ENCODE measurements around the gene TBC1D1.

TBC1D1 gene

DNA sequence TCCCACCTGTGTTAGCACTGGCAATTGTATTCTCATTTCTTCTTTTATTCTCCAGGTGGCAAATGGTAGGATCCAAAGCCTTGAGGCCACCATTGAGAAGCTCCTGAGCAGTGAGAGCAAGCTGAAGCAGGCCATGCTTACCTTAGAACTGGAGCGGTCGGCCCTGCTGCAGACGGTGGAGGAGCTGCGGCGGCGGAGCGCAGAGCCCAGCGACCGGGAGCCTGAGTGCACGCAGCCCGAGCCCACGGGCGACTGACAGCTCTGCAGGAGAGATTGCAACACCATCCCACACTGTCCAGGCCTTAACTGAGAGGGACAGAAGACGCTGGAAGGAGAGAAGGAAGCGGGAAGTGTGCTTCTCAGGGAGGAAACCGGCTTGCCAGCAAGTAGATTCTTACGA lies 246.2 kb downstream of the TBC1D1 start:
- Histone ChIP-seq H2BK120ac (ENCODE audit: low read depth, low read length) (no peak overlapping the region), H2AFZ (ENCODE audit: low read depth, low read length) (no peak overlapping the region), H3K27ac (ENCODE audit: low read length, poor library complexity, severe bottlenecking) (no peak overlapping the region), H3K18ac (ENCODE audit: low read depth in 1 of 2, low read length in 2 of 2) (no peak overlapping the region), H3K23ac (ENCODE audit: low read length in 2 of 2) (no peak overlapping the region), H3K9ac (ENCODE audit: low read length) (no peak overlapping the region), H3K4me2 (ENCODE audit: low read length, poor library complexity, severe bottlenecking) (no peak overlapping the region), H2BK15ac (ENCODE audit: low read depth, poor library complexity, severe bottlenecking) (no peak overlapping the region), H4K8ac (ENCODE audit: low read length) (no peak overlapping the region), H3K14ac (ENCODE audit: low read length in 2 of 2) (no peak overlapping the region), H4K91ac (ENCODE audit: low read length) (no peak overlapping the region), H2BK12ac (ENCODE audit: low read length in 2 of 2) (no peak overlapping the region), H3K4me1 (ENCODE audit: control insufficient read depth, insufficient read depth, low read depth, low read length) (peaks cover 6% of the 10 kb centered on the region), H3K9me3 (ENCODE audit: control insufficient read depth, low read length) (no peaks in the 10 kb centered on the region), H3K36me3 (ENCODE audit: control insufficient read depth in 1 of 2, insufficient read depth in 2 of 2, low read depth in 1 of 2, low read length in 2 of 2) (peaks cover 16 to 22% of the 10 kb centered on the region in 2 experiments), H2BK5ac (ENCODE audit: low read depth, low read length, poor library complexity, severe bottlenecking) (no peak overlapping the region), H2AK5ac (ENCODE audit: low read length, severe bottlenecking) (no peak overlapping the region), H3K4ac (ENCODE audit: low read depth in 1 of 2, low read length in 2 of 2) (no peak overlapping the region), H3K27me3 (ENCODE audit: control insufficient read depth in 1 of 2, insufficient read depth in 1 of 2, low read length in 2 of 2) (no peaks in the 10 kb centered on the region), H3K4me3 (ENCODE audit: insufficient read depth in 1 of 2, low read depth in 1 of 2, low read length in 2 of 2) (no peak overlapping the region), H3K79me1 (replicated peaks; ENCODE audit: low read length, poor library complexity, severe bottlenecking) (peaks cover 1% of the 10 kb centered on the region)
- WGBS: 95% methylated on average over 14 of the region's 17 CpGs
- DNase-seq: no peak

DNA sequence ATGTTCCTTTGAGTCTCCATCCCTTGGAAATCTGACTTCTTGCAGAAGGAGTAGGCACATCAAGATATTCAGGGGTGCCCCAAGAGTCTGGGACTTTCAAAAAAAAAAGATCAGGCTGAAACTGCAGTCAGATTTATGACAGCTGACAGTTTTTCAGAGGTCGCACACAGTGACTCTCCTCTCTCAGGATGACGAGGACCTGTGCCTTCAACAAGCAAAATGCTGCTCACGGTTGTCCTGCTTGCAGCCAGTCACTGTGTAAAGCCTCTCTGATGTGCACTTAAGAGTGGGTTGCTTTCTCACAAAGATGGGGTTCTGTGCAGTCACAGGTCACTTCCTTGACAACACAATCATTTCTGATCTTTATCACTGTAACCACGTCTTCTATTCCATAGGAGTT lies 247.5 kb downstream of the TBC1D1 start:
- Histone ChIP-seq H3K4me2 (ENCODE audit: low read length, poor library complexity, severe bottlenecking) (no peak overlapping the region), H4K8ac (ENCODE audit: low read length) (no peak overlapping the region), H3K27me3 (ENCODE audit: control insufficient read depth in 1 of 2, insufficient read depth in 1 of 2, low read length in 2 of 2) (no peaks in the 10 kb centered on the region), H3K9ac (ENCODE audit: low read length) (no peak overlapping the region), H3K4me3 (ENCODE audit: insufficient read depth in 1 of 2, low read depth in 1 of 2, low read length in 2 of 2) (no peak overlapping the region), H3K14ac (ENCODE audit: low read length in 2 of 2) (no peak overlapping the region), H3K9me3 (ENCODE audit: control insufficient read depth, low read length) (no peaks in the 10 kb centered on the region), H3K18ac (ENCODE audit: low read depth in 1 of 2, low read length in 2 of 2) (no peak overlapping the region), H2AK5ac (ENCODE audit: low read length, severe bottlenecking) (no peak overlapping the region), H2AFZ (ENCODE audit: low read depth, low read length) (no peak overlapping the region), H3K4me1 (ENCODE audit: control insufficient read depth, insufficient read depth, low read depth, low read length) (peaks cover 5% of the 10 kb centered on the region), H2BK15ac (ENCODE audit: low read depth, poor library complexity, severe bottlenecking) (no peak overlapping the region), H2BK12ac (ENCODE audit: low read length in 2 of 2) (no peak overlapping the region), H2BK5ac (ENCODE audit: low read depth, low read length, poor library complexity, severe bottlenecking) (no peak overlapping the region), H3K27ac (ENCODE audit: low read length, poor library complexity, severe bottlenecking) (no peak overlapping the region), H4K91ac (ENCODE audit: low read length) (no peak overlapping the region), H3K79me1 (replicated peaks; ENCODE audit: low read length, poor library complexity, severe bottlenecking) (no peaks in the 10 kb centered on the region), H3K36me3 (ENCODE audit: control insufficient read depth in 1 of 2, insufficient read depth in 2 of 2, low read depth in 1 of 2, low read length in 2 of 2) (peaks cover 15 to 22% of the 10 kb centered on the region in 2 experiments), H3K4ac (ENCODE audit: low read depth in 1 of 2, low read length in 2 of 2) (no peak overlapping the region), H2BK120ac (ENCODE audit: low read depth, low read length) (no peak overlapping the region), H3K23ac (ENCODE audit: low read length in 2 of 2) (no peak overlapping the region)
- 84% methylated on average over 4 of the region's 4 CpGs for WGBS
- DNase-seq: no peak

DNA sequence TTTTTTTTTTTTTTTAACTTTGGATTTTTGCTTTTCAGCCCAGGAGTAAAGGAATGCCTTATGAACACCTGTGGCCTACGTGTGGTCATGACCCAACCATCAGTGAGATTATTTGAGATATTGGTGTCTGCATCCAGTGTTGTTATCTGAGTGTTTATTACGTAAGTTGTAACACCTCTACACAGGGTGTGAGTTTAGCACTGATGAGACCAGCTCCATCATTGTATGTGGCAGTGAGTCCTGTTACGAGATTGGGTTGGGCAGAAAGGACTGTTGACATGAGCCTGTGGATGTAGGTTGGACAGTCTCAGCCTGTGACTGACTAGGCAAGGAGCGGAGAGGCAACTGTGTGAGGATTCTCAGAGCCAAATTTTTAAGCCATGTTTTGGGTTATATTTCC lies 248.3 kb downstream of the TBC1D1 start:
- H3K4me3 ChIP-seq (ENCODE audit: insufficient read depth in 1 of 2, low read depth in 1 of 2, low read length in 2 of 2): no peak overlapping the region
- peak overlapping the region; percentile 6 for H4K91ac ChIP-seq (ENCODE audit: low read length)
- no peak overlapping the region for H3K14ac ChIP-seq (ENCODE audit: low read length in 2 of 2)
- H2AFZ ChIP-seq (ENCODE audit: low read depth, low read length): no peak overlapping the region
- H2AK5ac ChIP-seq (ENCODE audit: low read length, severe bottlenecking): no peak overlapping the region
- H2BK120ac ChIP-seq (ENCODE audit: low read depth, low read length): no peak overlapping the region
- no peak overlapping the region for H2BK5ac ChIP-seq (ENCODE audit: low read depth, low read length, poor library complexity, severe bottlenecking)
- no peaks in the 10 kb centered on the region for H3K79me1 ChIP-seq (replicated peaks; ENCODE audit: low read length, poor library complexity, severe bottlenecking)
- H3K9ac ChIP-seq (ENCODE audit: low read length): no peak overlapping the region
- H3K36me3 ChIP-seq (ENCODE audit: control insufficient read depth in 1 of 2, insufficient read depth in 2 of 2, low read depth in 1 of 2, low read length in 2 of 2): peaks cover 10 to 22% of the 10 kb centered on the region in 2 experiments
- H3K4ac ChIP-seq (ENCODE audit: low read depth in 1 of 2, low read length in 2 of 2): no peak overlapping the region
- H2BK12ac ChIP-seq (ENCODE audit: low read length in 2 of 2): no peak overlapping the region
- no peaks in the 10 kb centered on the region for H3K27me3 ChIP-seq (ENCODE audit: control insufficient read depth in 1 of 2, insufficient read depth in 1 of 2, low read length in 2 of 2)
- peaks cover 3% of the 10 kb centered on the region for H3K4me1 ChIP-seq (ENCODE audit: control insufficient read depth, insufficient read depth, low read depth, low read length)
- no peak overlapping the region for H3K4me2 ChIP-seq (ENCODE audit: low read length, poor library complexity, severe bottlenecking)
- H2BK15ac ChIP-seq (ENCODE audit: low read depth, poor library complexity, severe bottlenecking): no peak overlapping the region
- H4K8ac ChIP-seq (ENCODE audit: low read length): no peak overlapping the region
- no peak overlapping the region for H3K18ac ChIP-seq (ENCODE audit: low read depth in 1 of 2, low read length in 2 of 2)
- no peaks in the 10 kb centered on the region for H3K9me3 ChIP-seq (ENCODE audit: control insufficient read depth, low read length)
- DNase-seq: no peak
- no peak overlapping the region for H3K27ac ChIP-seq (ENCODE audit: low read length, poor library complexity, severe bottlenecking)
- WGBS: 100% methylated on average over 4 of the region's 4 CpGs
- H3K23ac ChIP-seq (ENCODE audit: low read length in 2 of 2): no peak overlapping the region

DNA sequence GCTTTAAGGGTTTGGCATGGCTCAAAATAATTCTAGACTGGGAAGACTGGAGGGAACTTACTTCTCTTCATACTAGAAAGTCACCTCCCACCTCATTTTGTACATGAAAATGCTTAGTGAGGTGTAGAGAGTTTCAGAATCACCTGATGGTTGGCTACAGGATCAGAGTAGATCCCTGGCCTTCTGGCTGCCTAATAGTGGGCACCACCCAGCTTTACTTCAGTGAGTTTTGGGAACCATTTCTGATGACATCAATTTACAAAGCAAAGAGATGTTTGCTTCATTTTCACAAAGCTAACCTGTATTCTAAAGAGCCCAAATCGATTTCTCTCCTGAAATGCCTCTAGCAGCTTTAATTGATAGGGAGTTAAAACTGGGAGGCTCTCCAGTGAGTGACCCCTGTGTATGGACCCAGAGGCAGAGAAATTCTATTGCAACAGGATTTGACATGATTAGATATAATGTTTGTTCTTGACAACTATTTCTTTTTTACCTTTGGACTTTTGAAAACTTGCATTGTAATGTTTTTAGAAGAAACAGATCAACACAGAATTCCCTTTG lies 249.8 kb downstream of the TBC1D1 start:
- peaks cover 10 to 19% of the 10 kb centered on the region in 2 experiments for H3K36me3 ChIP-seq (ENCODE audit: control insufficient read depth in 1 of 2, insufficient read depth in 2 of 2, low read depth in 1 of 2, low read length in 2 of 2)
- H3K27ac ChIP-seq (ENCODE audit: low read length, poor library complexity, severe bottlenecking): no peak overlapping the region
- no peak overlapping the region for H4K91ac ChIP-seq (ENCODE audit: low read length)
- H3K18ac ChIP-seq (ENCODE audit: low read depth in 1 of 2, low read length in 2 of 2): no peak overlapping the region
- peak overlapping the region; percentile 72 for H3K9ac ChIP-seq (ENCODE audit: low read length)
- H3K4me3 ChIP-seq (ENCODE audit: insufficient read depth in 1 of 2, low read depth in 1 of 2, low read length in 2 of 2): no peak overlapping the region
- H3K79me1 ChIP-seq (replicated peaks; ENCODE audit: low read length, poor library complexity, severe bottlenecking): no peaks in the 10 kb centered on the region
- no peak overlapping the region for H2BK15ac ChIP-seq (ENCODE audit: low read depth, poor library complexity, severe bottlenecking)
- H2BK5ac ChIP-seq (ENCODE audit: low read depth, low read length, poor library complexity, severe bottlenecking): no peak overlapping the region
- WGBS: 90% methylated on average over 1 of the region's 1 CpG
- H3K9me3 ChIP-seq (ENCODE audit: control insufficient read depth, low read length): no peaks in the 10 kb centered on the region
- H3K14ac ChIP-seq (ENCODE audit: low read length in 2 of 2): no peak overlapping the region
- H2BK12ac ChIP-seq (ENCODE audit: low read length in 2 of 2): no peak overlapping the region
- no peak overlapping the region for H3K23ac ChIP-seq (ENCODE audit: low read length in 2 of 2)
- H3K27me3 ChIP-seq (ENCODE audit: control insufficient read depth in 1 of 2, insufficient read depth in 1 of 2, low read length in 2 of 2): no peaks in the 10 kb centered on the region
- no peak overlapping the region for H4K8ac ChIP-seq (ENCODE audit: low read length)
- H2AK5ac ChIP-seq (ENCODE audit: low read length, severe bottlenecking): no peak overlapping the region
- no peak overlapping the region for H2BK120ac ChIP-seq (ENCODE audit: low read depth, low read length)
- H2AFZ ChIP-seq (ENCODE audit: low read depth, low read length): no peak overlapping the region
- H3K4ac ChIP-seq (ENCODE audit: low read depth in 1 of 2, low read length in 2 of 2): no peak overlapping the region
- no peak overlapping the region for H3K4me2 ChIP-seq (ENCODE audit: low read length, poor library complexity, severe bottlenecking)
- H3K4me1 ChIP-seq (ENCODE audit: control insufficient read depth, insufficient read depth, low read depth, low read length): peaks cover 3% of the 10 kb centered on the region
- no peak for DNase-seq

Measured in mesenchymal stem cell (in vitro differentiated cells and primary cell).